ENCODE data around the gene PRDM15. TPM values are rescaled to one million over a fixed set of nuclear protein-coding genes. Genes with fewer than 3 reads are reported as not detected.

The PRDM15 gene
- total RNA-seq, 2 experiments from 2014 or later = 10.4 to 12.0 TPM

DNA sequence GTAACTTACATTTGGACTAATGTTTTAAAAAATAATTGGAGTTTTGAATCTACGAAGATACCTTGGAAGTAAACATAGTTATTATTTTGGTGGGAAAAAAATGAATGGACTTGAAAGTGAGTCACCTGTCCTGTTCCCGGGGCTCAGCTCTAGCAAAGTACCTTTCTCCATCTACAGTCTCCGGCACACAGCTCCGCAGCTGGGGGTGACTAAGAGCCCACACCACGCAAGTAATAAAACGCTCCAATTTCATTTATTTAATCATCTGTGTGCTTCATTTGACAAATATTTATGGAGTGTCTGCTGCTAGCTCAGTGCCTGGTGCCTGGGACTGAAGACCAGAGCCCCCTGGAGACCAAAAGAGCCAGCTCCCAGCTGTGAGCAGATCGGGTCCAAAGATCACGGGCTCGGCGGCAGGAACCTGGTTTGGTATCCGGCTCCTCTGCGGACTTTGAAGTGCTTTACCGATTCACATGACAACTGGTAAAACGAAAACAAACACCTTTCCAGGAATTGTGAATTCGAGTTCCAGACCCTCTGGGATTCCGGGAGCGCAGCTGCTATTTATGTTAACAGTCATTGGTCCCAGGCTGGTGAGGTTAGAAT lies 110.6 kb downstream of the PRDM15 start:
- Mint-ChIP-seq H3K27ac (peak overlapping the region; percentile 15), H3K9me3 (no peaks in the 10 kb centered on the region), H3K36me3 (ENCODE audit: low read depth) (no peaks in the 10 kb centered on the region), H3K4me3 (peak overlapping the region; percentile 86), H3K4me1 (ENCODE audit: low read depth) (peaks cover 36% of the 10 kb centered on the region), H3K27me3 (peaks cover 85% of the 10 kb centered on the region)
- Histone ChIP-seq H3K27me3 (ENCODE audit: control insufficient read depth in 1 of 2, insufficient read depth in 2 of 2, low read length in 2 of 2) (peaks cover 44 to 67% of the 10 kb centered on the region in 2 experiments), H3K36me3 (ENCODE audit: insufficient read depth, low read length) (no peaks in the 10 kb centered on the region), H3K27ac (ENCODE audit: low read depth in 1 of 2, low read length in 2 of 2) (no peak overlapping the region), H3K4me3 (ENCODE audit: low read length) (peak overlapping the region; percentile 48), H3K9me3 (ENCODE audit: control insufficient read depth in 1 of 2, insufficient read depth in 1 of 2, low read length in 2 of 2) (peaks cover 0 to 10% of the 10 kb centered on the region in 2 experiments), H3K4me1 (ENCODE audit: insufficient read depth, low read length) (peaks cover 36% of the 10 kb centered on the region)
- TF ChIP-seq CTCF (IDR thresholded peaks at IDR 0.05) = no peak
- DNase-seq = peak in 8 of 14 experiments; percentile 9 to 53 (median 28)
- intact Hi-C loops (cut with DNase I, micrococcal nuclease) = no loop called here
- ChIA-PET POLR2A (interaction anchor here (1.0 kb wide), 1 partner anchor 9 kb away, joined by 3 read pairs; no protein-coding TSS in a partner anchor), CTCF (no interaction called here)
- ATAC-seq (ENCODE audit: poor library complexity) = peak; percentile 46

DNA sequence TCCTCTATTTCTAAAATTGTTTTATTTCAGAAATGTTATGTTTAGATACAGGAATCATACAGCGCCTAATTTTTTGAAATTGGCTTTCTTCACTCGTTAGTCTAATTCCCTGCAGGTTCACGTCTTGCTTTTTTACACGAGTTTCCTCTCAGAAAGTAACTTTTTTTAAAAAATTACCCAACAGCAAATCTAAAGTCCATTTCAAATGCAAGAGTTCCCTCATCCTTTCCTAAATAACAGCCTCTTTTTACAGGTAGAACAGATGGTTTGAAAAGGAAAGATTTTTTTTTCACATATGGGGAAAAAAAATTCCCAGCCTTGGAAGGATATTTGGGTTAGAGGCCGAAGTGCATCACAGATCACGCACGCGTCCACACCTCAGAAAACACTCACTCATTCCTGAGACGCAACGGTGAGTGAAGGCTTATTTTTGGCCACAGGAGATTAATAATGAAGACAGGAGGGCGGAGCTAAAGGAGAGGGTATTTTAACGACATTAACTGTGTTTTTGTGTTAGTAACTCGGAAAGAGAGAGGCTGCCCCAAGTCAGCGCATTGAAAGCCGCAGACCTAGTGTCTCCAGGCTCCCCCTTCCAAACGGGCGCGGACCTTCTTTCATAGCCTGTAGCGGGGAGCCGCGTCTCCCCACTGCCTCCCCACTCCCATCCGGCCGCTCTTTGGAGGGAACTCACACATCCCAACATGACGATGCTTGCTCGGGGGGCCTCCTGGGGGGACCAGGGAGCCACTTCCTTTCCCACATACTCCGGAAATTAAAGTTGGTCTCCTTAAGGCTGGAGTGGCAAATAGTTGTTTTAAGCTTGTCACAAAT lies 111.3 kb downstream of the PRDM15 start:
- ATAC-seq (ENCODE audit: poor library complexity) (peak; percentile 28), DNase-seq (peak in 3 of 14 experiments; percentile 15 to 34 (median 34))
- no peak for TF ChIP-seq CTCF (IDR thresholded peaks at IDR 0.05)
- ChIA-PET POLR2A (interaction anchor here (1.0 kb wide), 1 partner anchor 8 kb away, joined by 3 read pairs; no protein-coding TSS in a partner anchor), CTCF (no interaction called here)
- H3K27me3 ChIP-seq (ENCODE audit: control insufficient read depth in 1 of 2, insufficient read depth in 2 of 2, low read length in 2 of 2) = peaks cover 47 to 69% of the 10 kb centered on the region in 2 experiments
- H3K27ac ChIP-seq (ENCODE audit: low read depth in 1 of 2, low read length in 2 of 2) = no peak overlapping the region
- Mint-ChIP-seq H3K27ac (peak overlapping the region; percentile 15), H3K27me3 (peaks cover 85% of the 10 kb centered on the region), H3K36me3 (ENCODE audit: low read depth) (no peaks in the 10 kb centered on the region), H3K4me3 (peak overlapping the region; percentile 86), H3K9me3 (no peaks in the 10 kb centered on the region), H3K4me1 (ENCODE audit: low read depth) (peaks cover 36% of the 10 kb centered on the region)
- peaks cover 36% of the 10 kb centered on the region for H3K4me1 ChIP-seq (ENCODE audit: insufficient read depth, low read length)
- intact Hi-C loops (cut with DNase I, micrococcal nuclease) = no loop called here
- H3K4me3 ChIP-seq (ENCODE audit: low read length) = peak overlapping the region; percentile 48
- H3K9me3 ChIP-seq (ENCODE audit: control insufficient read depth in 1 of 2, insufficient read depth in 1 of 2, low read length in 2 of 2) = peaks cover 0 to 10% of the 10 kb centered on the region in 2 experiments
- no peaks in the 10 kb centered on the region for H3K36me3 ChIP-seq (ENCODE audit: insufficient read depth, low read length)

DNA sequence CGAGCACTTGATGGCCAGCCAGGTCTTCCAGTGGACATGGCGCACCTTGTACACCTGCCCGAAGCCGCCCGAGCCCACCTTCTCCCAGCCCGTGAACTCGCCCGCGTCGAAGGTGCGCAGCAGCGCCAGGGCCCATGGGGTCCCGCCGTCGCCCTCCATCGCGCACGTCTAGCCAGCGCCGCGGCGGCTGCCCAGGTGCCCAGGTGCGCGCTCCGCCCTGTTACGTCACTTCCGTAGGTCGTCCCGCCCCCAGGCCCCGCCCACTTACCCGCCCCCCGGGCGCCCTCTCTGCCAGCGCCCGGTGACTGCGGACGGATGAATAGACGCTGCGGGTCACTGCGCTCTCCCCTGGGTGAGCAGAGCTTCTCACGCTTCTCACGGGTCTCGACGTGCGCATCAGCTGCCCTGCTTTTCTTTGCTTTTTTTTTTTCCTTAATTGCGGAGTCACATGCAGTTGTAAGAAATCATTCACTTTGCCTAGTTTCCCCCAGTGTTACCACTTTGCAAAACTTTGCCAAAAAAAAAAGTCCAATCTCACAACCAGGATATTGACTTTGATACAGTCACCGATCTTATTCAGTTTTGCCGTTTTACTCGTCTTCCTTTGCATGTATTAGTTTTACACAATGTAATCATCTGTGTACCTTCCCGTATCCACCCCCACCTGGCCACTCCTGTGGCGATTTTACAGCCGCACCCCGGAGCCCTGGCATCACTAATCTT lies 112.1 kb downstream of the PRDM15 start, which contains the start of gene RIPK4:
RIPK4 (minus strand) TSS at position 170 of the 723 bp plus-strand sequence; CDS start at position 159, 11 bp downstream.
- CTCF ChIA-PET = no interaction called here
- POLR2A ChIA-PET = no interaction called here
- H3K27ac Mint-ChIP-seq = peak within 1 kb of the TSS; percentile 15
- peak; percentile 26 to 81 (median 54) for DNase-seq
- no peaks in the 10 kb centered on the region for H3K36me3 ChIP-seq (ENCODE audit: insufficient read depth, low read length)
- H3K4me1 ChIP-seq (ENCODE audit: insufficient read depth, low read length) = peaks cover 36% of the 10 kb centered on the region
- TF ChIP-seq CTCF (IDR thresholded peaks at IDR 0.05) = no peak
- H3K9me3 ChIP-seq (ENCODE audit: control insufficient read depth in 1 of 2, insufficient read depth in 1 of 2, low read length in 2 of 2) = peaks cover 0 to 10% of the 10 kb centered on the region in 2 experiments
- peak within 1 kb of the TSS; percentile 86 for H3K4me3 Mint-ChIP-seq
- H3K27me3 ChIP-seq (ENCODE audit: control insufficient read depth in 1 of 2, insufficient read depth in 2 of 2, low read length in 2 of 2) = peaks cover 48 to 69% of the 10 kb centered on the region in 2 experiments
- intact Hi-C loops (cut with DNase I, micrococcal nuclease) = no loop called here
- H3K27ac ChIP-seq (ENCODE audit: low read depth in 1 of 2, low read length in 2 of 2) = no peak within 1 kb of the TSS
- H3K9me3 Mint-ChIP-seq = no peaks in the 10 kb centered on the region
- peaks cover 85% of the 10 kb centered on the region for H3K27me3 Mint-ChIP-seq
- ATAC-seq (ENCODE audit: poor library complexity) = peak; percentile 65
- H3K4me3 ChIP-seq (ENCODE audit: low read length) = peak within 1 kb of the TSS; percentile 48
- H3K4me1 Mint-ChIP-seq (ENCODE audit: low read depth) = peaks cover 36% of the 10 kb centered on the region
- no peaks in the 10 kb centered on the region for H3K36me3 Mint-ChIP-seq (ENCODE audit: low read depth)
